HG03457 (cell line): ENCODE data around the gene SLC6A13.

Experiments used
- ATAC-seq: cut with Tn5 transposase; IDR thresholded peaks from one replicate; pipeline ENCODE4 v1.9.1; 2021; ENCODE audit warnings: moderate number of reproducible peaks; ENCODE audit not compliant: unreplicated experiment

The SLC6A13 gene

GRCh38 chr12:234891-235415 is 27.7 kb downstream of the SLC6A13 start:
- no peak for ATAC-seq

DNA sequence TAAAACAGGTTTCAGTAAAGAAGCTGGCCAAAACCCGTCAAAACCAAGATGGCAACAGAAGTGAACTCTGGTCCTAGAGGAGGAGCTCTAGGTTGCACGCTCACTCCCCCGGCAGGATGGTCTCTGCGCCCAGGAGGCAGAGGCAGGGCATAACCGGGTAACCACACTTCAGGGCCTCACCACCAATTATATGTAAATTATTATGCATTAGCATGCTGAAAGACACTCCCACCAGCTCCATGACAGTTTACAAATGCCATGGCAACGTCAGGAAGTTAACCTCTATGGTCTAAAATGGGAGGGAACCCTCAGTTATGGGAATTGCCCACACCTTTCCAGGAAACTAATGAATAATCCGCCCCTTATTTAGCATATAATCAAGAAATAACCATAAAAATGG is 28.6 kb downstream of the SLC6A13 start:
- no peak for ATAC-seq

DNA sequence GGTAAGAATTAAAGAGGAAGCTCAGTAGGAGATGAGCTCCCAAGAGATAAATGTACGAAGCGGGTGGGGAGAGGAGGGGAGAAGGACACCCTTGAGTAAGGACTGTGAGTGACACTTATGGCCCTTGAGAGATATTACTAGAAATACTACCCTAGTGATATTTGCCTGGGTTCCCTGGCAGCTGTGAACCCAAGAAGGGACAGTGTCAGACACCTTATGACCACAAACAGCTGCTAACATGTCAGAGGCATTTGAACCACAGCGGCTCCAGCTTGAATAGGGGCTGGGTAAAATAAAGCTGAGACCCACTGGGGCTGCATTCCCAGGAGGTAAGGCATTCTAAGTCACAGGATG is 29.0 kb downstream of the SLC6A13 start:
- no peak for ATAC-seq

- ATAC-seq = no peak
Observed at GRCh38 chr12:232731-233614, 29.7 kb downstream of the SLC6A13 start.

DNA sequence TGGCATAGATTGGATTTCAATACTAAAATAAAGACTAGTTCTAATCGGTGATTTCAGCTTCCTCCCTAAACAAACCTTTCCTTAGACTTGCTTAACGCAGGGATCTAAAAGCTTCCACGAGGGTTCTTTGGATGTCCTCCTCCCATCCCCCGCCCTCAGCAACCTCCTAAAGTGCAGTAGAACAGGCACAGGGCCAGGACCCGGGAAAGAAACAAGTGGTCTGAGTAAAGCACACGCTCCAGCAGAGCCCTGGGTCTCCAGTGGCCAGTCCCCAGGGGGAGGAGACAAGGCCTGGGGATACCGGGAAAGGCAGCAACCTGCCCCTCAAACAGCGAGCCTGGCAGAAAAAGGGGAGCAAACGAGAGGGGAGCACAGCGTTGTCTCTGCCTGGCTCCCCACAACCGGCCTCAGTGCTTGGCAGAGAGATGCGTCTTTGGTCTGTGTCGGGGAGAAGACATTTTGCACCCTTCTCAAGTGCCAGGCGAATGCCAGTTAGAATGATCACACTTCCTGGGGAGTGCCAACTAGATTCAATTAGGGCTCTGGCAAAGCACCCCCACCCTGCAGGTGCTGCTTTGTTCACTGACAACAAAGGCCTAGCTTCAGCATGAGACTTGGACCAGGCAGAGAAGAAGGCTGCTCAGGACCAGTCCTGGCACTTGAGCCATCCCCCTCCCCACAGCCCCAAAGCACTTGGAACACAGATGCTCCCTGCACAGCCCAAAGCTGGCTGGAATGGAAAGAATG is 31.5 kb downstream of the SLC6A13 start:
- no peak for ATAC-seq

- no peak for ATAC-seq
Observed at GRCh38 chr12:229441-230191, 33.0 kb downstream of the SLC6A13 start.

DNA sequence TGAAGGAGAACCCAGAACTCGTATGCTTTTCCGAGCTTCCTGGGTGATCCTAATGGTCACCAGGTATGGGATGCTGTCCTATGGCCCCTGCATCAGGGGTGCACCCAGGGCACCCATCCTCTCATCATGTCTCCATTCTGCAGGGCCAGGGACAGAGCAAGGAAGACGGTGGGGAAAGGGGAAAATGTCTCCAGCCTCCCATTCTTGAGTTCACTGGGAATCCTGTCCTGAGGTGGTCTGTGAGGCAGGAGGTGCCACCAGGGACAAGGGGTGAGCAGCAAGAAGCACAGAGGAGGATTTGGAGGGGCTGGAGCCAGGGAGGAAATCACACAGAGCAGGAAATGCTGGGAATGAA is 33.8 kb downstream of the SLC6A13 start:
- no peak for ATAC-seq

DNA sequence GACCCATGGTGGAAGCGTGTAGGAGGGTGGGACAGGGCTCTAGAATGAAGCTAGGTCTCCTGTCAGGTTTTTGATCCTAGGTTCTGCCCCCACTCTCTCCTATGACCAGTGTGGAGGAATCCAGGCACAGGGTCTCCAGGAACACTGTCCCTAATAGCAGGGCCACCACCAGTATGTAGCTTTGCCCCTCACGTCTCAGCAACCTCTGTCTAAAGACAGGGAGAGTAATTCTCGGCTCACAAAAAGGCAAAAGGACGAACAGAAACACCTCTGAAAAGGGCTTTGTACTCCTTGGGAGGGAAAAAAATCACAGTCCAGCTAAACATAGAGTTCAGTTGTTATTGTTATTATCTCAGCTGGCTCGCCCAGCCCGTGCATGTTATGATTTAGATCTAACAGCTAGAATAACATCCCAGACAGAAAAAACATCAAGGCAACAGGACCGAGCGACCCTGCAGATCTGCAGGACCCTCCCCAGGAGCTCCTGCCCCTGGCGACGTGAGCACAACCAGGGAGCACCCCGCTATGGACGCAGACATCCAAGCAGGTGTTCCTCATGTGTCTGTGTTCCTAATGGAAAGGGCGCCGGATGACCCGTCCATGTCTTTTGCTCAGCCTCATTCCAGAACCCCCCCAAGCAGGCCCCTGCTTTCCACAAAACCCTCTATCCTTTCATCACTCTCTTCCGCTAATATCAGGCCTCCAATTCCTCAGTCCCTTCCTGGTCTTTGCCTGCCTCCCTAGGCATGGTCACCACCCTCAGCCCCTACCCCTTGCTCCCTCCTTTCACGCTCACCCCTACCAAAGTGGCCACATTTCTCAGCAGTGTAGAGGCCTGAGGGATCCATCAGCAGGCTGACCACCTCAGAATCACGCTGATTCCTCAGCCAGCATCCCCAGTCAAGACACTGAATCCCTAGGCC is 34.5 kb downstream of the SLC6A13 start:
- ATAC-seq = no peak

- no peak for ATAC-seq
Observed at GRCh38 chr12:227286-227915, 35.2 kb downstream of the SLC6A13 start.

- no peak for ATAC-seq
Observed at GRCh38 chr12:226401-226800, 36.2 kb downstream of the SLC6A13 start.

DNA sequence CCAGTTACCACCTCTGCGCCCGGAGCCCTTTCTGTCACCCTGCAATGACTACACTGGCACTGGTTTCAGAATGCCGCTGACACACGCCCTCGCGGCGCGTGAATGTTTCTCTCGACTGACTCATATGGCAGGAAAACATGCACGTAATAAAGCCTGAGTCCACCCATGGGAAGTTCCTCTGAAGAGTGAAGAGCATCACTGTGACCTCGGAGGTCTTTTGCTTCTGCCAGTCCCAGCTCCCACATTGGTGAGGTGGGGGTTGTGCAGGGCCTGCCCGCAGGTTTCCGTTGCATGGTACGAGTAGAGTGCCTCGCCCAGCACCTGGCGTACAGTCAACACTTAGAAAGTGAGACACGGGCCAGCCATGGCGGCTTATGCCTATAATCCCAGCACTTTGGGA is 37.6 kb downstream of the SLC6A13 start:
- no peak for ATAC-seq

GRCh38 chr12:224330-224729 is 38.3 kb downstream of the SLC6A13 start:
- no peak for ATAC-seq

- ATAC-seq = no peak
Observed at GRCh38 chr12:223841-224240, 38.8 kb downstream of the SLC6A13 start.

- no peak for ATAC-seq
Observed at GRCh38 chr12:221736-222135, 40.9 kb downstream of the SLC6A13 start.

- no peak for ATAC-seq
Observed at GRCh38 chr12:220946-221550, 41.6 kb downstream of the SLC6A13 start.

DNA sequence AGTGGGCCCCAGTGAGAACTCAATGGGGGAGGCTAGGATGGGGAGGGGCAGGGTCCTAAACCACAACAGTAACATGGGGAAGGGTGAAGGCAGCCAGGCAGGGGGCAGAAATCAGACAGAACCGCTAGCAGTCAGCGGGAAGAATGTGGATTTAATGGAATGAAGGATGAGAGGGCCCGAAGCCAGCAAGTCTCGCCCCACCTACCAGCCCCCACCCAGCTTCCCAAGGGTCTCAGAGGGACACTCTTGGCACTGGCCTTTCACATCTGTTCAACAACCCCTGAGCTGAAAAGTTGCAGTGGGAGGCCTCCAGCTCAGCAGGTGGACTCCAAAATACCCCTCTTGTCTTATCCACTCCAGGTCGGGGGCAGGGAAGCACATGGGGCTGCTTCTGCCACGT is 42.1 kb downstream of the SLC6A13 start:
- ATAC-seq = no peak

DNA sequence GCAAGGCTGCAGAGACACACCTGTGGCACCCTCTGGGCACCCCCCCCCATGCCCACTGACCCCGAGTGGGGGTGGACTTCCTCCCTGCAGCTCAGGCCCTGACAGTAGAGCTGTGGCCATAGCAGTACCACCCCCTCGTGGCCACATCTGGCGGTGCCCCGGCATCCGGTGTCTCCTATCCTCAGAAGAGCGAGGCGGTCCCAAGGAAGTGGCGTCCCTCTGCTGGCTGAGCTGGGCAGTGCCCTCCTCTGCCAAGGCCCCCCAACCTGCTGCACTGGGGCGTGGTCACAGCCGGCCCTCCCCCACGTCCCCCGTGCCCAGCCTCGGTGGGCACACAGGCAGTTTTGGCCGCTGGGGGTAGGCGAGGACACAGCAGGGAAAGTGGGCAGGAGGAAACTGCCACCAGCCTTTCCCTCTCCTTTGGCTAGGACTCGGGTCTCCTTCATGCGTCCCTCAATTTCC is 42.7 kb downstream of the SLC6A13 start:
- no peak for ATAC-seq

- no peak for ATAC-seq
Observed at GRCh38 chr12:218728-219590, 43.7 kb downstream of the SLC6A13 start.
